Endothelial cell of umbilical vein (primary cell): ENCODE results near the gene MBD3L1. TPM values are rescaled to one million over a fixed set of nuclear protein-coding genes. Genes with fewer than 3 reads are reported as not detected.

Experiments used
- BruUV-seq: library from RNA; stranded (reverse); fragments of 400-500 nt; replicated peaks from 2 replicates; lab custom pipeline; 2021; lab: Mats Ljungman, UMichigan
- CTCF ChIA-PET: fragments of 300-600, 350-600 bp; sonication (Branson Sonifier 250); formaldehyde crosslinking; loops from one replicate; lab custom pipeline; 2021; ENCODE audit warnings: antibody characterized with exemption, inconsistent platforms; lab: Charles Lee
- POLR2A ChIA-PET: fragments of 300-600, 350-600 bp; sonication (Branson Sonifier 250); formaldehyde crosslinking; loops from one replicate; lab custom pipeline; 2021; ENCODE audit warnings: antibody characterized with exemption, inconsistent platforms; lab: Charles Lee
- DNase-seq: peaks from one replicate; pipeline ENCODE4 v3.0.0-alpha.2; 2011; ENCODE audit warnings: low read depth, low spot score
- FAIRE-seq: peaks from 2 replicates; lab custom pipeline; 2011; peaks lifted over from hg19 to GRCh38; lab: Jason Lieb, UNC
- H2AFZ ChIP-seq: 2 replicates; pipeline ENCODE4 v1.6.0; 2012; ENCODE audit warnings: low read depth, low read length, control low read depth, inconsistent platforms
- H3K27ac ChIP-seq: 2 replicates; pipeline ENCODE4 v1.5.1; 2011; ENCODE audit warnings: low read depth, mild to moderate bottlenecking, control low read depth, low read length, moderate library complexity; ENCODE audit not compliant: insufficient read depth
- H3K27me3 ChIP-seq, 2 experiments: 2 replicates each; pipeline versions ENCODE4 v1.6.0 to v1.6.1; 2011; ENCODE audit warnings: low read length in 2 of 2, mixed read lengths in 1 of 2; ENCODE audit not compliant: control insufficient read depth in 2 of 2, insufficient read depth in 2 of 2
- H3K36me3 ChIP-seq, 2 experiments: 2 replicates in 1 of 2; 3 replicates in 1 of 2; pipeline ENCODE4 v1.5.1; 2011; ENCODE audit warnings: low read length in 2 of 2, mild to moderate bottlenecking in 1 of 2, moderate library complexity in 1 of 2; ENCODE audit not compliant: control insufficient read depth in 2 of 2, insufficient read depth in 2 of 2; ENCODE audit errors: extremely low read depth in 1 of 2
- H3K4me1 ChIP-seq: 3 replicates; pipeline ENCODE4 v1.5.1; 2011; ENCODE audit warnings: mild to moderate bottlenecking, low read length; ENCODE audit not compliant: control insufficient read depth, insufficient read depth; ENCODE audit errors: extremely low read depth
- H3K4me2 ChIP-seq: 2 replicates; pipeline ENCODE4 v1.6.1; 2011; ENCODE audit warnings: low read length, control low read depth, mixed read lengths; ENCODE audit not compliant: insufficient read depth
- H3K4me3 ChIP-seq, 3 experiments: fragments of 200-600 bp in 1 of 3; sonication (generic), shearing (Covaris generic) in 1 of 3; replicated peaks in 1 of 3; 2 replicates each; pipeline ENCODE4 v1.5.1; 2011 to 2016; ENCODE audit warnings: control low read depth in 3 of 3, low read length in 3 of 3, mild to moderate bottlenecking in 2 of 3, inconsistent platforms in 1 of 3, low read depth in 1 of 3, moderate library complexity in 1 of 3; ENCODE audit not compliant: insufficient read depth in 1 of 3
- H3K79me2 ChIP-seq: 2 replicates; pipeline ENCODE4 v1.6.0; 2012; ENCODE audit warnings: low read length, inconsistent platforms; ENCODE audit not compliant: control insufficient read depth, insufficient read depth
- H3K9ac ChIP-seq: replicated peaks from 2 replicates; pipeline ENCODE3; 2011; ENCODE audit warnings: low read length, control low read depth; ENCODE audit not compliant: insufficient read depth; ENCODE audit errors: extremely low read depth
- H3K9me1 ChIP-seq: replicated peaks from 3 replicates; pipeline ENCODE4 v1.6.0; 2011; ENCODE audit warnings: mild to moderate bottlenecking, low read length; ENCODE audit not compliant: control insufficient read depth, insufficient read depth; ENCODE audit errors: extremely low read depth
- H3K9me3 ChIP-seq: replicated peaks from 2 replicates; pipeline ENCODE4 v1.5.1; 2012; ENCODE audit warnings: low read length, inconsistent platforms; ENCODE audit not compliant: control insufficient read depth, insufficient read depth
- H4K20me1 ChIP-seq: replicated peaks from 2 replicates; pipeline ENCODE3; 2011; ENCODE audit warnings: mild to moderate bottlenecking, low read length; ENCODE audit not compliant: control insufficient read depth, insufficient read depth; ENCODE audit errors: extremely low read depth
- EZH2 ChIP-seq: IDR thresholded peaks from 2 replicates; pipeline ENCODE4 v1.6.1; 2012; ENCODE audit warnings: borderline replicate concordance, low read depth, mild to moderate bottlenecking, moderate library complexity, low read length, inconsistent platforms; ENCODE audit not compliant: severe bottlenecking
- FOS ChIP-seq: IDR thresholded peaks from 2 replicates; pipeline ENCODE4 v1.6.1; 2011; ENCODE audit warnings: mild to moderate bottlenecking, low read length, moderate library complexity, borderline replicate concordance; ENCODE audit not compliant: insufficient read depth
- GATA2 ChIP-seq: IDR thresholded peaks from 2 replicates; pipeline ENCODE4 v1.7.0; 2011; ENCODE audit warnings: low read depth, mild to moderate bottlenecking, moderate library complexity, mixed read lengths, low read length; ENCODE audit not compliant: insufficient read length, insufficient read depth
- JUN ChIP-seq: IDR thresholded peaks from 2 replicates; pipeline ENCODE4 v1.6.1; 2011; ENCODE audit warnings: borderline replicate concordance, low read depth; ENCODE audit not compliant: insufficient read length, insufficient read depth
- MYC ChIP-seq: IDR thresholded peaks from one replicate; pipeline ENCODE4 v1.6.1; 2011; ENCODE audit warnings: mild to moderate bottlenecking, low read depth, low read length
- POLR2A ChIP-seq: IDR thresholded peaks from 2 replicates; pipeline ENCODE4 v1.6.1; 2012; ENCODE audit warnings: low read depth, mild to moderate bottlenecking, control low read depth, low read length
- POLR2AphosphoS5 ChIP-seq: IDR thresholded peaks from 2 replicates; pipeline ENCODE4 v1.6.1; 2012; ENCODE audit warnings: low read depth, mild to moderate bottlenecking, control low read depth, low read length, moderate library complexity; ENCODE audit not compliant: insufficient read depth
- dilution Hi-C: fragments of 300-500 bp; cut with MboI; formaldehyde crosslinking; loops from one replicate; pipeline ENCODE4 v1.15.0; 2019; ENCODE audit warnings: low sequenced_read_pairs; ENCODE audit not compliant: extremely low pct_ligation_motif_present
- intact Hi-C: fragments of 100-400 bp; cut with micrococcal nuclease; formaldehyde crosslinking; loops from one replicate; pipeline ENCODE4 v1.10.0; 2022
- polyA plus RNA-seq, 4 experiments: library from polyadenylated mRNA; depleted of rRNA in 3 of 4; stranded (reverse) in 3 of 4; unstranded in 1 of 4; fragments of >200 nt; gene quantifications; 2 replicates each; pipeline versions ENCODE4 v1.2.1 to v1.2.3, GENCODE V29; 2011 to 2012; ENCODE audit warnings: missing spikeins in 1 of 4
- total RNA-seq: library from RNA; stranded (reverse); gene quantifications from 2 replicates; pipeline ENCODE4 v1.2.3, GENCODE V29; 2021
- TF ChIP-seq, protein P1 (sequence below): IDR thresholded peaks from 2 replicates; pipeline ENCODE4 v1.6.1; 2011; ENCODE audit not compliant: insufficient read depth, insufficient read length
- TF ChIP-seq, protein P2 (sequence below), 2 donors: IDR thresholded peaks; 1 replicate in 1 of 2; 2 replicates in 1 of 2; pipeline ENCODE4 v1.5.1; 2011; ENCODE audit warnings: low read length in 2 of 2, mild to moderate bottlenecking in 2 of 2, moderate library complexity in 2 of 2, control low read depth in 1 of 2, inconsistent platforms in 1 of 2, low read depth in 1 of 2; ENCODE audit not compliant: insufficient read depth in 1 of 2; ENCODE audit errors: extremely low read depth in 1 of 2

MBD3L1 gene
- total and polyA plus RNA-seq, 2 donors (not counting 3 experiments of a cell fraction or from before 2014, with no cell fraction given) = not detected

DNA sequence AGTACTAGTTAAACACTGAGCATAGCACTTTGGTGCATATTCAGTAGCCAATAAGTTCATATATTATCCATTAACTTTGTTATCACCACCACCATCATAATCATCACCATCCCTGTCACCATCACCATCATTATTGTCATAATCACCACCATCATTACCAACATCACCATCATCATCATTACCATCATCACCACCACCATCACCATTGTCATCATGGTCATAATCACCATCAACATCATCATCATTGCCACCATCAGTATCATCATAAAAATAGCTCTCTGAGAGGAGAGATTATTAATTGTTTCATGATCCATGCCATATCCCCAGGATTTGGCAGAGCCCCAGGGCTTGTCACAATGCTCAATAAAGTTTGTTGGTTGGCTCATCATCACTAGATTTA is 49.3 kb downstream of the MBD3L1 start:
- no peak for FAIRE-seq
- H3K36me3 ChIP-seq = no peaks in the 10 kb centered on the region
- dilution Hi-C loops (no loop called here), intact Hi-C loops (no loop called here)
- ChIA-PET CTCF (no interaction called here), POLR2A (no interaction called here)
- no peak overlapping the region for H3K4me2 ChIP-seq
- no TSS peak for BruUV-seq
- no peaks in the 10 kb centered on the region for H3K27me3 ChIP-seq
- no peak overlapping the region for H2AFZ ChIP-seq
- H3K79me2 ChIP-seq = no peaks in the 10 kb centered on the region
- H3K9me3 ChIP-seq = peaks cover 3% of the 10 kb centered on the region
- H3K4me1 ChIP-seq = no peaks in the 10 kb centered on the region
- H3K4me3 ChIP-seq = no peak overlapping the region
- no peaks in the 10 kb centered on the region for H4K20me1 ChIP-seq
- H3K27ac ChIP-seq = no peak overlapping the region
- no peak for DNase-seq
- no peak for TF ChIP-seq POLR2AphosphoS5
- TF ChIP-seq, protein P1, sequence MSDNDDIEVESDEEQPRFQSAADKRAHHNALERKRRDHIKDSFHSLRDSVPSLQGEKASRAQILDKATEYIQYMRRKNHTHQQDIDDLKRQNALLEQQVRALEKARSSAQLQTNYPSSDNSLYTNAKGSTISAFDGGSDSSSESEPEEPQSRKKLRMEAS = no peak
- TF ChIP-seq JUN = no peak
- no peak for TF ChIP-seq MYC
- TF ChIP-seq POLR2A = no peak
- no peak for TF ChIP-seq FOS
- no peak for TF ChIP-seq EZH2
- no peak for TF ChIP-seq GATA2
- TF ChIP-seq, protein P2, sequence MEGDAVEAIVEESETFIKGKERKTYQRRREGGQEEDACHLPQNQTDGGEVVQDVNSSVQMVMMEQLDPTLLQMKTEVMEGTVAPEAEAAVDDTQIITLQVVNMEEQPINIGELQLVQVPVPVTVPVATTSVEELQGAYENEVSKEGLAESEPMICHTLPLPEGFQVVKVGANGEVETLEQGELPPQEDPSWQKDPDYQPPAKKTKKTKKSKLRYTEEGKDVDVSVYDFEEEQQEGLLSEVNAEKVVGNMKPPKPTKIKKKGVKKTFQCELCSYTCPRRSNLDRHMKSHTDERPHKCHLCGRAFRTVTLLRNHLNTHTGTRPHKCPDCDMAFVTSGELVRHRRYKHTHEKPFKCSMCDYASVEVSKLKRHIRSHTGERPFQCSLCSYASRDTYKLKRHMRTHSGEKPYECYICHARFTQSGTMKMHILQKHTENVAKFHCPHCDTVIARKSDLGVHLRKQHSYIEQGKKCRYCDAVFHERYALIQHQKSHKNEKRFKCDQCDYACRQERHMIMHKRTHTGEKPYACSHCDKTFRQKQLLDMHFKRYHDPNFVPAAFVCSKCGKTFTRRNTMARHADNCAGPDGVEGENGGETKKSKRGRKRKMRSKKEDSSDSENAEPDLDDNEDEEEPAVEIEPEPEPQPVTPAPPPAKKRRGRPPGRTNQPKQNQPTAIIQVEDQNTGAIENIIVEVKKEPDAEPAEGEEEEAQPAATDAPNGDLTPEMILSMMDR (IDR thresholded peaks at IDR 0.05; ENCODE audit: extremely low read depth in 1 of 2, insufficient read depth in 1 of 2, low read depth in 1 of 2, low read length in 2 of 2) = no peak
- no peak overlapping the region for H3K9ac ChIP-seq
- H3K9me1 ChIP-seq = no peaks in the 10 kb centered on the region
